WTC11 (cell line): ENCODE results near the gene RASA1. TPM values are rescaled to one million over a fixed set of nuclear protein-coding genes. Genes with fewer than 3 reads are reported as not detected.

ENCODE experiments used
- ATAC-seq: fragments of 200-7000 bp; cut with Tn5 transposase; 2 replicates; pipeline ENCODE4 v1.10.0; 2021; ENCODE audit warnings: mild to moderate bottlenecking, moderate library complexity
- CTCF ChIA-PET: fragments of 300-600 bp; sonication (Branson Sonifier 250); formaldehyde crosslinking; loops from one replicate; lab custom pipeline; 2021; ENCODE audit warnings: antibody characterized with exemption; lab: Charles Lee
- POLR2A ChIA-PET: fragments of 350-600 bp; sonication (Branson Sonifier 250); formaldehyde crosslinking; loops from one replicate; lab custom pipeline; 2021; ENCODE audit warnings: antibody characterized with exemption; lab: Charles Lee
- DNase-seq: peaks from one replicate; pipeline ENCODE4 v3.0.0; 2021; ENCODE audit warnings: low spot score
- H3K27ac Mint-ChIP-seq: 2 replicates; pipeline ENCODE4 v1.8.0; 2021; ENCODE audit warnings: mixed read lengths
- H3K27me3 Mint-ChIP-seq: 2 replicates; pipeline ENCODE4 v1.8.0; 2021; ENCODE audit warnings: low read depth, mild to moderate bottlenecking, moderate library complexity, mixed read lengths
- H3K36me3 Mint-ChIP-seq: 2 replicates; pipeline ENCODE4 v1.8.0; 2021; ENCODE audit warnings: mixed read lengths
- H3K4me1 Mint-ChIP-seq: 2 replicates; pipeline ENCODE4 v1.8.0; 2022; ENCODE audit warnings: mixed read lengths
- H3K4me3 Mint-ChIP-seq: 2 replicates; pipeline ENCODE4 v1.8.0; 2021; ENCODE audit warnings: mild to moderate bottlenecking, moderate library complexity, mixed read lengths
- H3K9me3 Mint-ChIP-seq: 2 replicates; pipeline ENCODE4 v1.8.0; 2021; ENCODE audit warnings: mixed read lengths
- AFF4 ChIP-seq: sonication (generic); formaldehyde crosslinking; IDR thresholded peaks from 2 replicates; pipeline ENCODE4 v1.8.1; 2023; ENCODE audit warnings: mild to moderate bottlenecking, missing genetic modification reagents, borderline replicate concordance
- ATF2 ChIP-seq: sonication (generic); formaldehyde crosslinking; IDR thresholded peaks from 2 replicates; pipeline ENCODE4 v1.8.1; 2022; ENCODE audit warnings: low read depth, missing genetic modification reagents, borderline replicate concordance
- CDX4 ChIP-seq: fragments of 250-450 bp; sonication (Bioruptor Pico); IDR thresholded peaks from 2 replicates; pipeline ENCODE4 v1.9.0; 2021; ENCODE audit warnings: moderate library complexity, mild to moderate bottlenecking, inconsistent platforms, borderline replicate concordance
- E2F5 ChIP-seq: sonication (generic); formaldehyde crosslinking; IDR thresholded peaks from 2 replicates; pipeline ENCODE4 v1.8.1; 2022; ENCODE audit warnings: mild to moderate bottlenecking, moderate library complexity, missing genetic modification reagents
- EMX1 ChIP-seq: fragments of 250-450 bp; sonication (Bioruptor Pico); IDR thresholded peaks from 2 replicates; pipeline ENCODE4 v1.8.0; 2021; ENCODE audit warnings: mild to moderate bottlenecking
- FOXJ3 ChIP-seq: sonication (generic); formaldehyde crosslinking; IDR thresholded peaks from 2 replicates; pipeline ENCODE4 v1.9.0; 2021; ENCODE audit warnings: missing genetic modification reagents, mild to moderate bottlenecking, borderline replicate concordance
- JUN ChIP-seq: sonication (generic); formaldehyde crosslinking; IDR thresholded peaks from 2 replicates; pipeline ENCODE4 v1.8.0; 2023; ENCODE audit warnings: mild to moderate bottlenecking, missing genetic modification reagents
- KAT7 ChIP-seq: sonication (generic); formaldehyde crosslinking; IDR thresholded peaks from 2 replicates; pipeline ENCODE4 v1.8.1; 2023; ENCODE audit warnings: missing genetic modification reagents, mild to moderate bottlenecking, borderline replicate concordance
- MYBL2 ChIP-seq: sonication (generic); formaldehyde crosslinking; IDR thresholded peaks from 2 replicates; pipeline ENCODE4 v1.8.1; 2023; ENCODE audit warnings: mild to moderate bottlenecking, moderate library complexity, missing genetic modification reagents
- NFYB ChIP-seq: sonication (generic); formaldehyde crosslinking; conservative IDR thresholded peaks from 2 replicates; pipeline ENCODE4 v1.8.0; 2022; ENCODE audit warnings: low read depth, missing genetic modification reagents
- NR3C1 ChIP-seq: sonication (generic); formaldehyde crosslinking; conservative IDR thresholded peaks from 2 replicates; pipeline ENCODE4 v1.8.1; 2023; ENCODE audit warnings: low read depth, mild to moderate bottlenecking, missing genetic modification reagents
- OVOL2 ChIP-seq: fragments of 250-450 bp; sonication (Bioruptor Pico); IDR thresholded peaks from 2 replicates; pipeline ENCODE4 v1.9.0; 2021; ENCODE audit warnings: mild to moderate bottlenecking, borderline replicate concordance
- TCF7 ChIP-seq: sonication (generic); formaldehyde crosslinking; IDR thresholded peaks from 2 replicates; pipeline ENCODE4 v1.8.0; 2022; ENCODE audit warnings: mild to moderate bottlenecking, low read depth, missing genetic modification reagents, moderate library complexity
- TEAD4 ChIP-seq: sonication (generic); formaldehyde crosslinking; IDR thresholded peaks from 2 replicates; pipeline ENCODE4 v1.8.0; 2022; ENCODE audit warnings: mild to moderate bottlenecking, missing genetic modification reagents
- USF2 ChIP-seq: sonication (generic); formaldehyde crosslinking; IDR thresholded peaks from 2 replicates; pipeline ENCODE4 v1.8.1; 2023; ENCODE audit warnings: mild to moderate bottlenecking, missing genetic modification reagents, moderate library complexity
- ZNF121 ChIP-seq: sonication (generic); formaldehyde crosslinking; IDR thresholded peaks from 2 replicates; pipeline ENCODE4 v1.8.0; 2023; ENCODE audit warnings: missing genetic modification reagents
- ZNF423 ChIP-seq: fragments of 250-450 bp; sonication (Bioruptor Pico); IDR thresholded peaks from 2 replicates; pipeline ENCODE4 v2.1.2; 2022; ENCODE audit warnings: mild to moderate bottlenecking, moderate library complexity
- total RNA-seq: library from RNA; stranded (reverse); gene quantifications from 3 replicates; pipeline ENCODE4 v1.2.3, GENCODE V29; 2021
- TF ChIP-seq, protein P1 (sequence below): sonication (generic); formaldehyde crosslinking; IDR thresholded peaks from 2 replicates; pipeline ENCODE4 v1.8.0; 2023; ENCODE audit warnings: mild to moderate bottlenecking, missing genetic modification reagents

Gene RASA1
- total RNA-seq, 1 experiment from 2014 or later, result 31.0 TPM

- no peak for DNase-seq
- ChIA-PET CTCF (no interaction called here), POLR2A (no interaction called here)
- Mint-ChIP-seq H3K4me3 (no peak overlapping the region), H3K9me3 (peaks cover 8% of the 10 kb centered on the region), H3K27ac (no peak overlapping the region), H3K27me3 (no peaks in the 10 kb centered on the region), H3K4me1 (peaks cover 35% of the 10 kb centered on the region), H3K36me3 (peaks cover 11% of the 10 kb centered on the region)
- no peak for ATAC-seq
- TF ChIP-seq EMX1 (CRISPR knock-in tag), result no peak
- no peak for TF ChIP-seq ZNF423
- TF ChIP-seq ZNF121 (CRISPR knock-in tag), result no peak
- no peak for TF ChIP-seq TCF7 (CRISPR knock-in tag)
- TF ChIP-seq OVOL2 (CRISPR knock-in tag), result no peak
- TF ChIP-seq JUN (CRISPR knock-in tag), result no peak
- TF ChIP-seq AFF4, result no peak
- no peak for TF ChIP-seq E2F5 (CRISPR knock-in tag)
- no peak for TF ChIP-seq CDX4 (CRISPR knock-in tag)
- TF ChIP-seq FOXJ3 (CRISPR knock-in tag), result no peak
- TF ChIP-seq NFYB (CRISPR knock-in tag), result no peak
- no peak for TF ChIP-seq TEAD4
- no peak for TF ChIP-seq MYBL2 (CRISPR knock-in tag)
- TF ChIP-seq, protein P1, sequence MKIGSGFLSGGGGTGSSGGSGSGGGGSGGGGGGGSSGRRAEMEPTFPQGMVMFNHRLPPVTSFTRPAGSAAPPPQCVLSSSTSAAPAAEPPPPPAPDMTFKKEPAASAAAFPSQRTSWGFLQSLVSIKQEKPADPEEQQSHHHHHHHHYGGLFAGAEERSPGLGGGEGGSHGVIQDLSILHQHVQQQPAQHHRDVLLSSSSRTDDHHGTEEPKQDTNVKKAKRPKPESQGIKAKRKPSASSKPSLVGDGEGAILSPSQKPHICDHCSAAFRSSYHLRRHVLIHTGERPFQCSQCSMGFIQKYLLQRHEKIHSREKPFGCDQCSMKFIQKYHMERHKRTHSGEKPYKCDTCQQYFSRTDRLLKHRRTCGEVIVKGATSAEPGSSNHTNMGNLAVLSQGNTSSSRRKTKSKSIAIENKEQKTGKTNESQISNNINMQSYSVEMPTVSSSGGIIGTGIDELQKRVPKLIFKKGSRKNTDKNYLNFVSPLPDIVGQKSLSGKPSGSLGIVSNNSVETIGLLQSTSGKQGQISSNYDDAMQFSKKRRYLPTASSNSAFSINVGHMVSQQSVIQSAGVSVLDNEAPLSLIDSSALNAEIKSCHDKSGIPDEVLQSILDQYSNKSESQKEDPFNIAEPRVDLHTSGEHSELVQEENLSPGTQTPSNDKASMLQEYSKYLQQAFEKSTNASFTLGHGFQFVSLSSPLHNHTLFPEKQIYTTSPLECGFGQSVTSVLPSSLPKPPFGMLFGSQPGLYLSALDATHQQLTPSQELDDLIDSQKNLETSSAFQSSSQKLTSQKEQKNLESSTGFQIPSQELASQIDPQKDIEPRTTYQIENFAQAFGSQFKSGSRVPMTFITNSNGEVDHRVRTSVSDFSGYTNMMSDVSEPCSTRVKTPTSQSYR (CRISPR knock-in tag), result no peak
- TF ChIP-seq KAT7 (CRISPR knock-in tag), result no peak
- no peak for TF ChIP-seq NR3C1 (CRISPR knock-in tag)
- no peak for TF ChIP-seq ATF2
- no peak for TF ChIP-seq USF2
Observed at GRCh38 chr5:87313216-87313615, 45.5 kb downstream of the RASA1 start.
